ENCODE results near the gene NUP43. TPM values are rescaled to one million over a fixed set of nuclear protein-coding genes. Genes with fewer than 3 reads are reported as not detected.

NUP43 gene
- polyA plus RNA-seq, 1 experiment: 20.1 TPM

DNA sequence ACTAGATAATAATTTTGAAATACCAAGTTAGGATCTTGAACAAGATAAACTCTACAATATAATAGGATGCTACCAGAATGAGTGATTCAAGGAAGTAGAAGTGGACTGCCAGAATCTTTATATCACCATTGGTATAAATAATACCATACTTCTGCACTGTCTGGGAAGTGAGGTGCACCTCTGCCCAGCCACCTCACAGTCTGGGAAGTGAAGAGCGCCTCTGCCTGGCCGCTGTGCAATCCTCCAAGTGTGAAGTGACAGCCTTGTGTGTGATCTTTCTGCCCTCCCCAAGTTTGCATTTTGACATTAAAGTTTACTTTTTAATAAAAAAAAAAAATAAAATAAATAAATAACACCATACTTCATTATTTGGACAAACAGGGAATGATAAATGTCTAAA, 47.2 kb downstream of the NUP43 start:
- DNase-seq (ENCODE audit: low read depth): no peak
- H3K27me3 ChIP-seq (ENCODE audit: control insufficient read depth, insufficient read depth, low read length): no peaks in the 10 kb centered on the region
- ChIA-PET POLR2A (no interaction called here), CTCF (interaction anchor here (1.1 kb wide), 1 partner anchor 12 kb away, joined by 3 read pairs; no protein-coding TSS in a partner anchor)
- TF ChIP-seq, protein P1, sequence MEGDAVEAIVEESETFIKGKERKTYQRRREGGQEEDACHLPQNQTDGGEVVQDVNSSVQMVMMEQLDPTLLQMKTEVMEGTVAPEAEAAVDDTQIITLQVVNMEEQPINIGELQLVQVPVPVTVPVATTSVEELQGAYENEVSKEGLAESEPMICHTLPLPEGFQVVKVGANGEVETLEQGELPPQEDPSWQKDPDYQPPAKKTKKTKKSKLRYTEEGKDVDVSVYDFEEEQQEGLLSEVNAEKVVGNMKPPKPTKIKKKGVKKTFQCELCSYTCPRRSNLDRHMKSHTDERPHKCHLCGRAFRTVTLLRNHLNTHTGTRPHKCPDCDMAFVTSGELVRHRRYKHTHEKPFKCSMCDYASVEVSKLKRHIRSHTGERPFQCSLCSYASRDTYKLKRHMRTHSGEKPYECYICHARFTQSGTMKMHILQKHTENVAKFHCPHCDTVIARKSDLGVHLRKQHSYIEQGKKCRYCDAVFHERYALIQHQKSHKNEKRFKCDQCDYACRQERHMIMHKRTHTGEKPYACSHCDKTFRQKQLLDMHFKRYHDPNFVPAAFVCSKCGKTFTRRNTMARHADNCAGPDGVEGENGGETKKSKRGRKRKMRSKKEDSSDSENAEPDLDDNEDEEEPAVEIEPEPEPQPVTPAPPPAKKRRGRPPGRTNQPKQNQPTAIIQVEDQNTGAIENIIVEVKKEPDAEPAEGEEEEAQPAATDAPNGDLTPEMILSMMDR (IDR thresholded peaks at IDR 0.05; ENCODE audit: insufficient read depth, low read depth, low read length): no peak
- H3K4me3 ChIP-seq (ENCODE audit: low read depth, low read length): no peak overlapping the region
- no peaks in the 10 kb centered on the region for H3K36me3 ChIP-seq (ENCODE audit: control insufficient read depth, insufficient read depth, low read length)

GRCh38 chr6:149698175-149698574, 48.2 kb downstream of the NUP43 start:
- H3K36me3 ChIP-seq (ENCODE audit: control insufficient read depth, insufficient read depth, low read length): no peaks in the 10 kb centered on the region
- DNase-seq (ENCODE audit: low read depth): no peak
- CTCF ChIA-PET: interaction anchor here (0.6 kb wide), 1 partner anchor 467 kb away, joined by 3 read pairs; no protein-coding TSS in a partner anchor
- no peak overlapping the region for H3K4me3 ChIP-seq (ENCODE audit: low read depth, low read length)
- TF ChIP-seq, protein P1 (IDR thresholded peaks at IDR 0.05; ENCODE audit: insufficient read depth, low read depth, low read length): no peak
- no peaks in the 10 kb centered on the region for H3K27me3 ChIP-seq (ENCODE audit: control insufficient read depth, insufficient read depth, low read length)
- POLR2A ChIA-PET: no interaction called here

DNA sequence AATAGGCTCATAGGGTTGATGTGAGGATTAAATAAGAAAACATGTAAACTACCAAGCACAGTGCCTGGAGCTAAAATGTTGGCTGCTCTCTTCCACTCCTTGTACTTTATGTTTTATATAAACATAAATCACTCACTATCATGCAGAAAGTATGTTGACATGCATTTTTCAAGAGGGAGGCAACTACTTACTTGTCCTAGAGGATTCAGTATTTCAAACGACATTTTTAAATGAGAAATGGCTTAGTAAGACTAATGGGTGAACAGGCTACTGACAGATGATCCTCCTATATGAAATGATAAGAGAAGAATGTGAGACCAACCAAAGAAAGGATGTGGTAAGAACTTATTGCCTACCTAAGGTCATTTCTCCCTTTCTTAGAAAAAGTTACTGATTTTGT, 49.4 kb downstream of the NUP43 start:
- TF ChIP-seq, protein P1 (IDR thresholded peaks at IDR 0.05; ENCODE audit: insufficient read depth, low read depth, low read length): no peak
- no peak for DNase-seq (ENCODE audit: low read depth)
- H3K4me3 ChIP-seq (ENCODE audit: low read depth, low read length): no peak overlapping the region

GRCh38 chr6:149694921-149695320, 51.4 kb downstream of the NUP43 start:
- Histone ChIP-seq H3K4me3 (ENCODE audit: low read depth, low read length) (no peak overlapping the region), H3K27me3 (ENCODE audit: control insufficient read depth, insufficient read depth, low read length) (no peaks in the 10 kb centered on the region), H3K36me3 (ENCODE audit: control insufficient read depth, insufficient read depth, low read length) (peaks cover 1% of the 10 kb centered on the region; the same call in 1 of the 2 replicates)
- CTCF ChIA-PET: interaction anchor here (1.3 kb wide), 1 partner anchor 11 kb away, joined by 3 read pairs; no protein-coding TSS in a partner anchor
- POLR2A ChIA-PET: no interaction called here
- no peak for DNase-seq (ENCODE audit: low read depth)
- TF ChIP-seq, protein P1 (IDR thresholded peaks at IDR 0.05; ENCODE audit: insufficient read depth, low read depth, low read length): no peak

More for the DNA sequence above, 49.4 kb downstream of the NUP43 start:
- H3K36me3 ChIP-seq (ENCODE audit: control insufficient read depth, insufficient read depth, low read length): peaks cover 1% of the 10 kb centered on the region; the same call in 1 of the 2 replicates
- no peaks in the 10 kb centered on the region for H3K27me3 ChIP-seq (ENCODE audit: control insufficient read depth, insufficient read depth, low read length)
- ChIA-PET CTCF (interaction anchor here (0.8 kb wide), 1 partner anchor 10 kb away, joined by 3 read pairs; no protein-coding TSS in a partner anchor), POLR2A (no interaction called here)

DNA sequence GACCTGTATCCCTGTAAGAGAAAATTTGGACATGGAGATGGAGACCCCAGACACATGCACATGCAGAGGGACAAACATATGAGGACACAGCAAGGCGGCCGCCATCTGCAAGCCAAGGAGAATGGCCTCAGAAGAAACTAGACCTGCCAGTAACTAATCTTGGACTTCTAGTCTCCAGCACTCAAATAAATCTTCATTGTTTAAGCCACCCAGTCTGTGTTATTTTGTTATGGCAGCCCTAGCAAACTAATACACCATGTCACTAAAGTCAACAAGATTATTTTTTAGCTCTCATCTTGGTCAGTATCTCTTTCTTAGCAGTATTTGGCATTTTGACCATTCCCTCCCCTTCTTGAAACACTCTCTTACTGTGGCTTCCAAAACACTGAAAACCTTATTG, 55.1 kb downstream of the NUP43 start:
- TF ChIP-seq, protein P1 (IDR thresholded peaks at IDR 0.05; ENCODE audit: insufficient read depth, low read depth, low read length): no peak
- Histone ChIP-seq H3K4me3 (ENCODE audit: low read depth, low read length) (no peak overlapping the region), H3K36me3 (ENCODE audit: control insufficient read depth, insufficient read depth, low read length) (peaks cover 3% of the 10 kb centered on the region; the same call in 1 of the 2 replicates), H3K27me3 (ENCODE audit: control insufficient read depth, insufficient read depth, low read length) (no peaks in the 10 kb centered on the region)
- ChIA-PET POLR2A (no interaction called here), CTCF (no interaction called here)
- DNase-seq (ENCODE audit: low read depth): no peak
